Effector CD4-positive, alpha-beta T cell (primary cell): Measurements from ENCODE around the gene LRRC46.

Experiments used
- DNase-seq: peaks from one replicate; pipeline ENCODE4 v3.0.0-alpha.2; 2020

The LRRC46 gene

GRCh38 chr17:47834756-47835155 is 3.3 kb downstream of the LRRC46 start:
- no peak for DNase-seq

GRCh38 chr17:47836601-47837000 is 5.1 kb downstream of the LRRC46 start:
- no peak for DNase-seq

- DNase-seq: no peak
Measured at GRCh38 chr17:47837401-47838039, 6.0 kb downstream of the LRRC46 start.

- DNase-seq: no peak
Measured at GRCh38 chr17:47838636-47839035, 7.2 kb downstream of the LRRC46 start.

GRCh38 chr17:47839071-47839470 is 7.6 kb downstream of the LRRC46 start:
- DNase-seq: no peak

DNA sequence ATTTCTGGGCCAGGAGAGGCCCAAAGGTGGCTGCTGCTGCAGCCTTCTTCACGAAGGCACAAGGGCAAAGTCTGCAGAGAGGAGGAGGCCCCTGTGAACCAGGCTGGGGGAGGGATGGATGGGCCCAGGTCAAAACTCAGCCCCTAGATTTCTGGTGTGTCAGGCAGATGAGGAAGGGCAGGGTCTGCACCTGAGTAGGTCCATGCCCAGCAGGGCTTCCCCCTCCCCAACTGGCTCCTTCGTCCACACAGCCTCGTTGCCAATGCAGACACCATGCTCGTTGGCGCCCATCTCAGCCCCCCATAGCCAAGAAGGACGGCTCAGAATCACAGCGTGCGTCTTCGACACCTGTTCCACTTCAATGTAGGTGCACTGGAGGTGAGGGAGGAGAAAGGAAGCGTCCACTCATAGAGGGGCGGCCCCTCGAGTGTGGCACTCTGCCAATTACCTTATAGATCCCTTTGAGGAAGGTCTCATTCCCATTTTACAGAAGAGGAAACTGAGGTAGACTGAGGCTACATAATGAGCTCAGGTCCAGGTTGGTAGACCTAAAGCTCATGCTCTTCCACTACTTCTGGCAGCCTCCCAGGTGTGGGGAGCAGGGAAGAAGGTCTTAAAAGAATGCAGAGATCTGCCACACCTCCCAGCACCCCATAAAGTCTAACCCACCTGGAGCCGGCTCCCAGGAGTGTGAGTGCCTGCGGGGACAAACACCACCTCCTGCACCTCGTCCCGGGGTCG is 8.7 kb downstream of the LRRC46 start:
- DNase-seq: no peak

GRCh38 chr17:47840742-47841487 is 9.4 kb downstream of the LRRC46 start, which contains the start of gene SCRN2:
TSS of gene SCRN2 (minus strand) at chr17:47841273. CDS start at chr17:47840843, 430 bp downstream.
- peak; percentile 77 for DNase-seq

DNA sequence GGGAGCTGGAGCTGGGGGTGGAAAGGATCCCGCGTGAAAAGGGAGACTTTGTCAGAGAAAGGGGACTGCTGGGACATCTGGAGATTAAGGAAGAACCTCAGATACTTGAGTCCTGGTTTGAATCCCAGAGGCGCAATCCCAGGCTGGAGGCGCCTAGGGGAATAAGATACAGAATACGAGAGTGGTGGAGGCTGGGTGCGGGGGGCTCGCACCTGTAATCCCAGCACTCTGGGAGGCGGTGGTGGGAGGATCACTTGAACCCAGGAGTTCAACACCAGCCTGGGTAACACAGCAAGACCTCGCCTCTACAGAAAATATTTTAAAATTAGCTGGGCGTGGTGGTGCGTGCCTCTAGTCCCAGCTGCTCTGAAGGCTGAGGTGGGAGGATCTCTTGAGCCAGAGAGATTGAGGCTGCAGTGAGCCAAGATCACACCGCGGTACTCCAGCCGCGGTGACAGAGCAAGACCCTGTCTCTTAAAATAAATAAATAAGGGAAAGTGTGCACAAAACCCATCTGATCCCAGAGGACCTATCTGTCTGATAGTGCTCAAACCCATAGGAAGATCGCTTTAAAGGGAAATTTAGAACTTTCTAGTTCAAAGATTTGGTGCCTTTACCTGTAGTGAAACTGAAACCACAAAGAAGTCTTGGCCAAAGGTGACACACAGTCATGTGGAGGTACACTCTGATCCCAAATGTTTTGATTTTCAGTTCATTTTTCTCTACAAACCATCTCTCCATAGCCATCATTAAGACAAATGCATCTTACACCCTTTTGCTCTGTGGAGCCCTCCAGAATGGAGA is 10.2 kb downstream of the LRRC46 start:
- no peak for DNase-seq

- no peak for DNase-seq
Measured at GRCh38 chr17:47843391-47843730, 11.9 kb downstream of the LRRC46 start.

DNA sequence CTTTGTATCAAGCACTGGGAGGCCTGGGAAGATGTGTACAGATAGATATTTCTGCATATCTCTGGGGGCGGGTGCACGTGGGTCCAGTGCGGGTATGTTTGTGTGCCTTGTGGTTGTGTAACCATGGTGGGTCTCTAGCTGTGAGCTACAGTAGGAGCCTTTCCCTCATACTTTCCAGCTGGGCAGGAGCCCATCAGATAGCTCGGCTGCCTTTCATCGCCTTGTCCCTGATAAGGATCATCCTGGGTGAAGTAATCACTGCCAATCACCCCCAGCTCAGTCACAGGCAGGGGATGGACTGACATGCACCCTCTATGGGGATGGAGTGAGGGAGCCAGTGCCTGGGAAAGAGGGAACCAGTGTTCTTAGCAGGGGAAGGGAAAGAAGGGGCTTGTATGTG is 12.8 kb downstream of the LRRC46 start:
- no peak for DNase-seq

DNA sequence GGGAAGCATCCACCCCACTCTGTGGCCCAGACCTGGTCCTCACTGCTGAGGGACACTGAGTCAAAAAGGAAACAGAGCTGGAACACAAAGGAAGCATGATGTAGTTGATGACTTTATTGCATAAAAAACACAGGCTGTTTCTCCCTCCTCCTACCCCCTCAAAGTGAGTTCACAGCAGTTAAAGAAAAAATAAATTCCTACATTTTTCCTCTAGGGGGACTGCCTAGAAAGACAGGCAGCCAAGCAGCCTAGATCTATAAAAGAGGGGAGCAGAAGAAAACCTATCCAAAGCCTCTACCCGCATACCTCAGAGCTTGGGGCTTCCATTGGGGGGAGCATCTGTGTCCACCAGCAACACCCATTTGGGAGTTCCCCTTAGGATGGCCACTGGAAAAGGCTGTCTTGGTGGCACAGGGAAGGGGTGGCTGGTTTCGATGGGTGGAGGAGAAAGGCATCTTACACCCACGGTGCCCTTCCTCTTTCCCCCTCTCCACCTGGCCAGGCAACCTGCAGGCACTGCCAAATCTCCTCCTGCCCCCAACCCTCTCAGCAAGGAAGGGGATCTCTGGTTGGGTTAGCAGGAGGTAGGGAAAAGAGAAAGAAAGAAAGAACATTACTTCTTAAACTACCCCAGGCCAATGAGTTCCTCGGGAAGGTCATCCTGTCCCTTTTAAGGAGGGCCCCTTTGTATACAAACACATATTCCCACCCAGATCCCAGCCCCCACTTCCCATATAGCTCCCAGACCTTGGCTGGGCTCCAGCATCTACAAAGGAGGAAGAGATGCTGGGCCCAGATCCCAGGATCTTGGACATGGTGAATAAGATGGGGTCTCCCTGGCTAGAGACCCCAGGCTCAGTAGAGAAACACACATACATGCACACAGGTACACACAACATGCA is 13.6 kb downstream of the LRRC46 start:
- DNase-seq: no peak

- no peak for DNase-seq
Measured at GRCh38 chr17:47845716-47846075, 14.2 kb downstream of the LRRC46 start.

- no peak for DNase-seq
Measured at GRCh38 chr17:47846716-47847340, 15.4 kb downstream of the LRRC46 start.

- no peak for DNase-seq
Measured at GRCh38 chr17:47847341-47848197, 16.1 kb downstream of the LRRC46 start.

GRCh38 chr17:47848198-47848513 is 16.7 kb downstream of the LRRC46 start:
- DNase-seq: no peak

DNA sequence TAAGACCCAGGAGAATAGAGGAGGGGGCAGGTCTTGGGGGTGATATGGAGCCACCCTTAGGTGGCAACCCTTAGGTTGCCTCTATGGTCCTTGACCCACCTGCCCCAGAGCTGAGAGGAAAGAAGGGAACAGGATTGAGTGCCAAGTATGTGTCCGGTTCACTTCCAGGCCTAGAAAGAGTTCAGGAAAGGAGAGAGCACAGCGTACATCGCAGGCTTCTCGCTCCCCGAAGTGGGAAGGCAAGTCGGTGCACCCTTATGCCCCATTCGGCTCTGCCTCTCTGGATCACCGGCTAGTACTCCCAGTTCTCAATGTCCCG is 18.9 kb downstream of the LRRC46 start:
- DNase-seq: no peak

GRCh38 chr17:47850692-47851573 is 19.5 kb downstream of the LRRC46 start, which contains the start of gene SP6:
TSS of gene SP6 (minus strand) at chr17:47851163. CDS start at chr17:47848429, 2,734 bp downstream.
- peak; percentile 51 for DNase-seq

GRCh38 chr17:47851764-47852112 is 20.3 kb downstream of the LRRC46 start:
- DNase-seq: no peak

DNA sequence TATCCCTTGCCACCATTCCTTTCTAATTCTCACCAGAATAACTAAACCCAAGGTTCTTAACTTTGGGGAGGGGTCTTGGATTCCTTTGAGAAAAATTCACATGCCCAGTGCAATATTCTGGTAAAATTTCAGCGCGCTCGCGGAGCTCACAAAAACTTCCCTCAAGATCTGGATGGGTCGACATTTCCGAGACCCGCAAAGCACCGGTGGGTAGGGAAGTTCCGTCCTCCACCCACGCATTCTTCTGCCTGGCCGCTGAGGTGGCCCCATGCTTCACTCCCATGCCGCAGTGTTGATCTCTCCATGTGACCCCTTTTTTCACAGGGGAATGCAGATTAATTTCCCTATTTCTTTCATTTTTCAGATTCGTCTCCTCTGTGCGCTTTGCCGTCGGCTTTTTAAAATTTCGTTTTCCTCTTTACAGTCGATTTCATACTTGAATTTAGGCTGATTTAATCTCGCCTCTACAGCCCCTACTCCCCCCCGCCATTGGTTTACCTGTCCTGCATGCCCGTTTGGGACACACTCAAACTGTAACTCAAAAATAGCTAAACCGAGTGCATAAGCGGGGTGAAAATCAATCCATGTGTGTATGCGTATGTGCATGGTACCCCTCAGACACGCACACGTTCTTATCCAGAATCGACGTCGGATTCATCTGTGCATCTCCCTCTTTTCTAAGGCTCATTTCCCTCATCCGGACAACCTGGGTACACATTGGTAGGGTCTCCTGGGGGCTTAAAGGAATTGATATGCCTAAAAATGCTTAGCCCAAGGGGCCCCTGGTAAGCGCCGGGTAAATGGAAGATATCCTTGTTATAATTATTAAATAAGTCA is 20.9 kb downstream of the LRRC46 start:
- no peak for DNase-seq
